ENCODE data around the gene AMPD3.

GRCh38 chr11:10478574-10479550 lies 23.8 kb downstream of the AMPD3 start:
- TF ChIP-seq YY1 (IDR thresholded peaks at IDR 0.05; ENCODE audit: low read depth): no peak
- no peak for TF ChIP-seq REST (IDR thresholded peaks at IDR 0.05; ENCODE audit: low read depth, low read length)
